K562 (cell line): ENCODE measurements around the gene PPP2R2D. TPM values are rescaled to one million over a fixed set of nuclear protein-coding genes. Genes with fewer than 3 reads are reported as not detected.

Experiments used
- ATAC-seq: fragments of 200-7000 bp; cut with Tn5 transposase; 3 replicates; pipeline ENCODE4 v1.9.1; 2020; ENCODE audit warnings: moderate library complexity
- BruUV-seq: library from RNA; stranded (reverse); fragments of 400-500 nt; replicated peaks from 2 replicates; lab custom pipeline; 2021; lab: Mats Ljungman, UMichigan
- CTCF ChIA-PET: fragments of 300-600 bp; formaldehyde crosslinking; extraction: SDS; loops from one replicate; lab custom pipeline; 2021; ENCODE audit warnings: low intra/inter-chr PET ratio; lab: Yijun Ruan, JAX
- POLR2A ChIA-PET: fragments of 300-600, 350-650 bp; sonication (Branson Sonifier 250); formaldehyde crosslinking; extraction: SDS; loops from one replicate; lab custom pipeline; 2021; ENCODE audit warnings: antibody characterized with exemption, inconsistent platforms; lab: Yijun Ruan, JAX
- DNase-seq, 4 experiments: peaks; one replicate each; pipeline versions ENCODE4 v3.0.0 to v3.0.0-alpha.2; 2011 to 2018; ENCODE audit warnings: low spot score in 3 of 4, mixed read lengths in 3 of 4; ENCODE audit errors: extremely low read depth in 1 of 4
- FAIRE-seq: peaks from 2 replicates; lab custom pipeline; 2011; peaks lifted over from hg19 to GRCh38; lab: Jason Lieb, UNC
- H2AFZ ChIP-seq: 2 replicates; pipeline ENCODE4 v1.6.0; 2011; ENCODE audit warnings: low read depth, low read length, control low read depth, inconsistent platforms
- H3K27ac ChIP-seq: fragments of 200-600 bp; 3 replicates; pipeline ENCODE4 v1.8.0; 2011; ENCODE audit warnings: low read depth, mild to moderate bottlenecking, control low read depth, inconsistent platforms, low read length, moderate library complexity, mixed read lengths; ENCODE audit errors: extremely low read depth
- H3K27me3 ChIP-seq, 2 experiments: fragments of 300-600 bp in 1 of 2; 2 replicates in 1 of 2; 3 replicates in 1 of 2; pipeline versions ENCODE4 v1.6.0 to v1.8.0; 2011; ENCODE audit warnings: inconsistent platforms in 2 of 2, low read length in 2 of 2, mild to moderate bottlenecking in 1 of 2, mixed read lengths in 1 of 2, moderate library complexity in 1 of 2; ENCODE audit not compliant: control insufficient read depth in 2 of 2, insufficient read depth in 2 of 2
- H3K36me3 ChIP-seq: fragments of 300-600 bp; 3 replicates; pipeline ENCODE4 v1.8.0; 2011; ENCODE audit warnings: mild to moderate bottlenecking, low read length, inconsistent platforms; ENCODE audit not compliant: control insufficient read depth, insufficient read depth
- H3K4me1 ChIP-seq, 2 experiments: fragments of 200-600 bp in 1 of 2; replicated peaks in 1 of 2; 2 replicates in 1 of 2; 3 replicates in 1 of 2; pipeline versions ENCODE4 v1.5.1 to v1.8.0; 2011; ENCODE audit warnings: inconsistent platforms in 2 of 2, low read length in 2 of 2, mild to moderate bottlenecking in 1 of 2, mixed read lengths in 1 of 2, moderate library complexity in 1 of 2; ENCODE audit not compliant: control insufficient read depth in 2 of 2, insufficient read depth in 2 of 2
- H3K4me2 ChIP-seq: 2 replicates; pipeline ENCODE4 v1.6.1; 2011; ENCODE audit warnings: low read length, control low read depth, inconsistent platforms, mixed read lengths; ENCODE audit not compliant: insufficient read depth
- H3K4me3 ChIP-seq: fragments of 200-600 bp; sonication (generic), shearing (Covaris generic); 2 replicates; pipeline ENCODE4 v1.5.1; 2016; ENCODE audit warnings: control low read depth, inconsistent platforms
- H3K79me2 ChIP-seq: fragments of 200-600 bp; 3 replicates; pipeline ENCODE4 v1.8.0; 2011; ENCODE audit warnings: low read length, inconsistent platforms; ENCODE audit not compliant: control insufficient read depth, insufficient read depth
- H3K9ac ChIP-seq, 2 experiments: 2 replicates each; pipeline versions ENCODE4 v1.6.0 to v1.6.1; 2011; ENCODE audit warnings: low read depth in 2 of 2, low read length in 2 of 2, control low read depth in 1 of 2, inconsistent platforms in 1 of 2, mild to moderate bottlenecking in 1 of 2, mixed read lengths in 1 of 2; ENCODE audit not compliant: insufficient read depth in 1 of 2
- H3K9me1 ChIP-seq: one replicate; pipeline ENCODE4 v1.6.0; 2011; ENCODE audit warnings: inconsistent platforms, mild to moderate bottlenecking, low read length, moderate library complexity; ENCODE audit not compliant: control insufficient read depth, insufficient read depth
- H3K9me3 ChIP-seq: replicated peaks from 2 replicates; pipeline ENCODE4 v1.5.1; 2011; ENCODE audit warnings: low read depth, low read length, inconsistent platforms; ENCODE audit not compliant: control insufficient read depth, insufficient read depth
- H4K20me1 ChIP-seq: replicated peaks from 2 replicates; pipeline ENCODE4 v1.6.1; 2011; ENCODE audit warnings: low read length, inconsistent platforms, mixed read lengths; ENCODE audit not compliant: control insufficient read depth, insufficient read depth
- CBFA2T3 ChIP-seq: fragments of 450-650 bp; IDR thresholded peaks from 2 replicates; pipeline ENCODE4 v1.6.1; 2017
- CHD1 ChIP-seq: fragments of 200-600 bp; sonication (generic); IDR thresholded peaks from one replicate; pipeline ENCODE4 v1.6.1; 2012; ENCODE audit warnings: mild to moderate bottlenecking, moderate library complexity, low read length, inconsistent platforms
- CREBBP ChIP-seq: IDR thresholded peaks from one replicate; pipeline ENCODE4 v1.6.1; 2012; ENCODE audit warnings: low read depth, mild to moderate bottlenecking, control low read depth, inconsistent platforms, low read length
- NEUROD1 ChIP-seq: fragments of 150-350 bp; IDR thresholded peaks from 2 replicates; pipeline ENCODE4 v1.6.1; 2014; ENCODE audit warnings: borderline replicate concordance, low read length, low read depth; ENCODE audit not compliant: partially characterized antibody
- TARDBP ChIP-seq: fragments of 450-650 bp; IDR thresholded peaks from 2 replicates; pipeline ENCODE4 v1.6.1; 2016
- ZNF12 ChIP-seq: sonication (generic); formaldehyde crosslinking; IDR thresholded peaks from 2 replicates; pipeline ENCODE4 v1.4.0; 2020; ENCODE audit warnings: mild to moderate bottlenecking, missing genetic modification reagents
- ZNF121 ChIP-seq: sonication (generic); formaldehyde crosslinking; conservative IDR thresholded peaks from 2 replicates; pipeline ENCODE4 v1.8.0; 2022; ENCODE audit warnings: missing genetic modification reagents
- ZNF699 ChIP-seq: fragments of 250-450 bp; sonication (Bioruptor Pico); IDR thresholded peaks from 2 replicates; pipeline ENCODE4 v1.8.0; 2021; ENCODE audit warnings: mild to moderate bottlenecking, moderate library complexity; ENCODE audit not compliant: insufficient replicate concordance
- ZNF785 ChIP-seq: fragments of 250-450 bp; sonication (Bioruptor Pico); IDR thresholded peaks from 2 replicates; pipeline ENCODE4 v1.4.0; 2020; ENCODE audit warnings: mild to moderate bottlenecking
- WGBS: fragments of 100-300 bp; shearing (Covaris generic); methylation state at CpG from one replicate; pipeline ENCODE4 v1.1.6; 2016; ENCODE audit warnings: low coverage, mixed read lengths; ENCODE audit not compliant: insufficient coverage; ENCODE audit errors: missing lambda C conversion rate; 5-methylcytosine and 5-hydroxymethylcytosine counted together
- in situ Hi-C: fragments of 300-500 bp; cut with MboI; formaldehyde crosslinking; loops from 4 replicates; pipeline ENCODE4 v1.15.0; 2018; ENCODE audit warnings: inconsistent platforms, mixed read lengths
- intact Hi-C: fragments of 100-400 bp; cut with micrococcal nuclease; formaldehyde crosslinking; loops from 2 replicates; pipeline ENCODE4 v1.14.2; 2022
- polyA plus RNA-seq, 8 experiments: library from polyadenylated mRNA; depleted of rRNA in 4 of 8; stranded (reverse) in 5 of 8; unstranded in 3 of 8; fragments of >200 nt; fragmentation: Nextera tagmentation in 2 of 8; fragmentation: Illumina TruSeq in 1 of 8; extraction: Ambion mirVana in 2 of 8; extraction: Trizol in 1 of 8; gene quantifications; 2 replicates each; pipeline versions ENCODE4 v1.2.1 to v1.2.3, GENCODE V29; 2011 to 2014; ENCODE audit warnings: inconsistent platforms in 1 of 8, missing spikeins in 1 of 8
- total RNA-seq, 7 experiments: library from RNA; depleted of rRNA in 6 of 7; stranded (reverse); fragments of >200 nt in 6 of 7; fragmentation: Illumina TruSeq in 2 of 7; extraction: Trizol in 2 of 7; gene quantifications; 2 replicates each; pipeline versions ENCODE4 v1.2.1 to v1.2.3, GENCODE V29; 2011 to 2021; ENCODE audit warnings: low replicate concordance in 1 of 7
- TF ChIP-seq, protein P1 (sequence below): fragments of 450-650 bp; IDR thresholded peaks from 2 replicates; pipeline ENCODE4 v1.6.1; 2016; ENCODE audit warnings: mild to moderate bottlenecking
- TF ChIP-seq, protein P2 (sequence below): sonication (generic); formaldehyde crosslinking; IDR thresholded peaks from 2 replicates; pipeline ENCODE4 v1.8.1; 2022; ENCODE audit warnings: missing genetic modification reagents
- TF ChIP-seq, protein P3 (sequence below): IDR thresholded peaks from 2 replicates; pipeline ENCODE4 v1.6.1; 2014; ENCODE audit warnings: antibody characterized with exemption

PPP2R2D gene
- total and polyA plus RNA-seq, 9 of the 15 experiments (the other 6 are each of a cell fraction or from before 2014, with no cell fraction given) = 1.9 to 37.0 (median 26.8) TPM

DNA sequence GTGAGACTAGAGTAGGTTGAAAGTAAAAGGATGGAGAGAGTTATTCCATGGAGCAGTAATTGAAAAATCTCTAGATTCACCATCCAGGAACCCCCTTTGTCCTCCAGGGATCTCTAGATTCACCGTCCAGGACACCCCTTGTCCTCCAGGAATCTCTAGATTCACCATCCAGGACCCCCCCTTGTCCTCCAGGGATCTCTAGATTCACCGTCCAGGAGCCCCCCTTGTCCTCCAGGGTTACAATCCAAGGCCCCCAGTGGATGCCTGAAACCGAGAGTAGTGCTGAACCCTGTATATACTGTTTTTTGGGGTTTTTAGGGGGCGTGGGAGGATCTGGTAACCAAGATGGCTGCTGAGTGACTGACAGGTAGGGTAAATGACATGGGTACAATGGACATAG is 38.3 kb upstream of the PPP2R2D start:
- Histone ChIP-seq H3K27me3 (peaks cover 5 to 49% of the 10 kb centered on the region in 2 experiments; a peak in 4 of 5 replicates), H3K9ac (no peak overlapping the region), H3K36me3 (no peaks in the 10 kb centered on the region), H3K4me1 (no peaks in the 10 kb centered on the region), H3K9me1 (no peaks in the 10 kb centered on the region), H2AFZ (no peak overlapping the region), H3K9me3 (no peaks in the 10 kb centered on the region), H3K4me3 (no peak overlapping the region), H4K20me1 (no peaks in the 10 kb centered on the region), H3K79me2 (no peaks in the 10 kb centered on the region), H3K27ac (no peak overlapping the region), H3K4me2 (no peak overlapping the region)
- POLR2A ChIA-PET = no interaction called here
- ATAC-seq (no peak), FAIRE-seq (no peak), DNase-seq (no peak)
- TF ChIP-seq CREBBP = no peak
- TF ChIP-seq TARDBP = no peak
- TF ChIP-seq, protein P1, sequence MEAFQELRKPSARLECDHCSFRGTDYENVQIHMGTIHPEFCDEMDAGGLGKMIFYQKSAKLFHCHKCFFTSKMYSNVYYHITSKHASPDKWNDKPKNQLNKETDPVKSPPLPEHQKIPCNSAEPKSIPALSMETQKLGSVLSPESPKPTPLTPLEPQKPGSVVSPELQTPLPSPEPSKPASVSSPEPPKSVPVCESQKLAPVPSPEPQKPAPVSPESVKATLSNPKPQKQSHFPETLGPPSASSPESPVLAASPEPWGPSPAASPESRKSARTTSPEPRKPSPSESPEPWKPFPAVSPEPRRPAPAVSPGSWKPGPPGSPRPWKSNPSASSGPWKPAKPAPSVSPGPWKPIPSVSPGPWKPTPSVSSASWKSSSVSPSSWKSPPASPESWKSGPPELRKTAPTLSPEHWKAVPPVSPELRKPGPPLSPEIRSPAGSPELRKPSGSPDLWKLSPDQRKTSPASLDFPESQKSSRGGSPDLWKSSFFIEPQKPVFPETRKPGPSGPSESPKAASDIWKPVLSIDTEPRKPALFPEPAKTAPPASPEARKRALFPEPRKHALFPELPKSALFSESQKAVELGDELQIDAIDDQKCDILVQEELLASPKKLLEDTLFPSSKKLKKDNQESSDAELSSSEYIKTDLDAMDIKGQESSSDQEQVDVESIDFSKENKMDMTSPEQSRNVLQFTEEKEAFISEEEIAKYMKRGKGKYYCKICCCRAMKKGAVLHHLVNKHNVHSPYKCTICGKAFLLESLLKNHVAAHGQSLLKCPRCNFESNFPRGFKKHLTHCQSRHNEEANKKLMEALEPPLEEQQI = no peak
- TF ChIP-seq ZNF12 (CRISPR knock-in tag) = no peak
- no peak for TF ChIP-seq ZNF121 (CRISPR knock-in tag)
- TF ChIP-seq, protein P2, sequence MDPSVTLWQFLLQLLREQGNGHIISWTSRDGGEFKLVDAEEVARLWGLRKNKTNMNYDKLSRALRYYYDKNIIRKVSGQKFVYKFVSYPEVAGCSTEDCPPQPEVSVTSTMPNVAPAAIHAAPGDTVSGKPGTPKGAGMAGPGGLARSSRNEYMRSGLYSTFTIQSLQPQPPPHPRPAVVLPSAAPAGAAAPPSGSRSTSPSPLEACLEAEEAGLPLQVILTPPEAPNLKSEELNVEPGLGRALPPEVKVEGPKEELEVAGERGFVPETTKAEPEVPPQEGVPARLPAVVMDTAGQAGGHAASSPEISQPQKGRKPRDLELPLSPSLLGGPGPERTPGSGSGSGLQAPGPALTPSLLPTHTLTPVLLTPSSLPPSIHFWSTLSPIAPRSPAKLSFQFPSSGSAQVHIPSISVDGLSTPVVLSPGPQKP (CRISPR knock-in tag) = no peak
- no peak for TF ChIP-seq NEUROD1
- TF ChIP-seq CBFA2T3 = no peak
- no peak for TF ChIP-seq ZNF699
- no peak for TF ChIP-seq CHD1
- TF ChIP-seq, protein P3, sequence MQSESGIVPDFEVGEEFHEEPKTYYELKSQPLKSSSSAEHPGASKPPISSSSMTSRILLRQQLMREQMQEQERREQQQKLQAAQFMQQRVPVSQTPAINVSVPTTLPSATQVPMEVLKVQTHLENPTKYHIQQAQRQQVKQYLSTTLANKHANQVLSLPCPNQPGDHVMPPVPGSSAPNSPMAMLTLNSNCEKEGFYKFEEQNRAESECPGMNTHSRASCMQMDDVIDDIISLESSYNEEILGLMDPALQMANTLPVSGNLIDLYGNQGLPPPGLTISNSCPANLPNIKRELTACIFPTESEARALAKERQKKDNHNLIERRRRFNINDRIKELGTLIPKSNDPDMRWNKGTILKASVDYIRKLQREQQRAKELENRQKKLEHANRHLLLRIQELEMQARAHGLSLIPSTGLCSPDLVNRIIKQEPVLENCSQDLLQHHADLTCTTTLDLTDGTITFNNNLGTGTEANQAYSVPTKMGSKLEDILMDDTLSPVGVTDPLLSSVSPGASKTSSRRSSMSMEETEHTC = no peak
- TF ChIP-seq ZNF785 (CRISPR knock-in tag) = no peak
- 0% methylated on average over 4 of the region's 4 CpGs for WGBS
- CTCF ChIA-PET = no interaction called here
- intact Hi-C loops (no loop called here), in situ Hi-C loops (no loop called here)
- no TSS peak for BruUV-seq
